HFFc6 (cell line): ENCODE data around the gene SALL4. TPM values are rescaled to one million over a fixed set of nuclear protein-coding genes. Genes with fewer than 3 reads are reported as not detected.
A peak's percentile ranks its signal among the peaks of the same experiment; 100 is the strongest.

Experiments used
- DNase-seq: peaks from one replicate; pipeline ENCODE4 v3.0.0-alpha.2; 2018
- H3K27ac Mint-ChIP-seq: 2 replicates; pipeline ENCODE4 v1.8.0; 2020; ENCODE audit warnings: mild to moderate bottlenecking, mixed read lengths
- H3K27me3 Mint-ChIP-seq: 2 replicates; pipeline ENCODE4 v1.8.0; 2021; ENCODE audit warnings: mild to moderate bottlenecking, moderate library complexity, mixed read lengths; ENCODE audit not compliant: insufficient read depth
- H3K36me3 Mint-ChIP-seq: 2 replicates; pipeline ENCODE4 v1.8.0; 2021; ENCODE audit warnings: low read depth, mixed read lengths
- H3K4me1 Mint-ChIP-seq: 2 replicates; pipeline ENCODE4 v1.8.0; 2020; ENCODE audit warnings: low read depth, mixed read lengths
- H3K4me3 Mint-ChIP-seq: 2 replicates; pipeline ENCODE4 v1.8.0; 2020; ENCODE audit warnings: mild to moderate bottlenecking, moderate library complexity, mixed read lengths
- H3K9me3 Mint-ChIP-seq: 2 replicates; pipeline ENCODE4 v1.8.0; 2020; ENCODE audit warnings: mild to moderate bottlenecking, mixed read lengths
- total RNA-seq, 6 experiments: library from RNA; stranded (reverse); fragmentation: NEBNext Ultra II Directional; extraction: Animal tissue kit (Norgen Biotek cat#: 25700); gene quantifications; 2 replicates in 1 of 6; 3 replicates in 5 of 6; pipeline ENCODE4 v1.2.3, GENCODE V29; 2021
- TF ChIP-seq, protein P1 (sequence below): fragments of 200-600 bp; sonication (generic); IDR thresholded peaks from 2 replicates; pipeline ENCODE4 v1.5.0; 2021; ENCODE audit warnings: antibody characterized with exemption, mild to moderate bottlenecking

The SALL4 gene
- total RNA-seq, 6 experiments from 2014 or later = 0.29 to 0.81 (median 0.36) TPM

DNA sequence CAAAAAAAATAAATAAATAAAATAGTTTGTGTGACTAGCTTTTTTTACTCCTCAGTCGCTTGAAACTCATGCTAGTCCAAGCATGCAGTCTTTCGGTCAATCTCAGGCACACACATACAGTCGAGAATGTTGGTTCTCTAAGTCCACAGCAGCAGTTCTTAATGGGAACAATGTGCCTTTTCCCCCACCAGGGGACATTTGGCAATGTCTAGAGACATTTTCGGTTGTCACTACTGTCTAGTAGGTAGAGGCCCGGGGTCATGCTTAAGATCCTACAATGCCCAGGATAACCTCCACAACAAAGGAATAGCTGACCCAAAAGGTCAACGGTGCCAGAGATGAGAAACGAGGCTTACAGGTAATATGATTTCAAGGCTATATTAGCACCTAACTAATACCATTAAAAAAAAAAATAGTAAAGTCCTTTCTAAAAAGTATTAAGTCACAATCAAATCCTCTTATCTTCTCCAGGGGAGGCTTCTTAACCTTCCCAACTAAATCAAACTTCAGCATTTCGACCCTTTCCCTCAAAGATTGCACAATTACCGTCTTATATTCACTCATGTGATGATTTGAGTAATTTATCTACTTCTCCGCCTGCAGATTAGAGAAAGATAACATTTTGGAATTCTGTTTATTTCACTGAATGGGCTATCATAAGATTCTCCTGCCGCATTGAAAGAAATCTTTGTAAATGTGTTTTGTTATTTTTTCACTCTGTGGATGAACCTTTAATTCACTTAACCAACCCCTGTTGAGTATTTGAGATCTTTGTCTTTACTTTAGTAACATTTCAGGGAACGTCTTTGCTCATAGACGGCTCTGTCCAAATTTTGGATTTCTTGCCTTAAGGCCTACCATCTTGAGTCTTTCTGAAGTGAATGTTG is 8.1 kb upstream of the SALL4 start:
- Mint-ChIP-seq H3K27me3 (no peaks in the 10 kb centered on the region; the same call in none of the 2 replicates), H3K4me3 (no peak overlapping the region), H3K36me3 (no peaks in the 10 kb centered on the region), H3K9me3 (no peaks in the 10 kb centered on the region), H3K4me1 (peaks cover 16% of the 10 kb centered on the region), H3K27ac (no peak overlapping the region)
- TF ChIP-seq, protein P1, sequence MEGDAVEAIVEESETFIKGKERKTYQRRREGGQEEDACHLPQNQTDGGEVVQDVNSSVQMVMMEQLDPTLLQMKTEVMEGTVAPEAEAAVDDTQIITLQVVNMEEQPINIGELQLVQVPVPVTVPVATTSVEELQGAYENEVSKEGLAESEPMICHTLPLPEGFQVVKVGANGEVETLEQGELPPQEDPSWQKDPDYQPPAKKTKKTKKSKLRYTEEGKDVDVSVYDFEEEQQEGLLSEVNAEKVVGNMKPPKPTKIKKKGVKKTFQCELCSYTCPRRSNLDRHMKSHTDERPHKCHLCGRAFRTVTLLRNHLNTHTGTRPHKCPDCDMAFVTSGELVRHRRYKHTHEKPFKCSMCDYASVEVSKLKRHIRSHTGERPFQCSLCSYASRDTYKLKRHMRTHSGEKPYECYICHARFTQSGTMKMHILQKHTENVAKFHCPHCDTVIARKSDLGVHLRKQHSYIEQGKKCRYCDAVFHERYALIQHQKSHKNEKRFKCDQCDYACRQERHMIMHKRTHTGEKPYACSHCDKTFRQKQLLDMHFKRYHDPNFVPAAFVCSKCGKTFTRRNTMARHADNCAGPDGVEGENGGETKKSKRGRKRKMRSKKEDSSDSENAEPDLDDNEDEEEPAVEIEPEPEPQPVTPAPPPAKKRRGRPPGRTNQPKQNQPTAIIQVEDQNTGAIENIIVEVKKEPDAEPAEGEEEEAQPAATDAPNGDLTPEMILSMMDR = peak; percentile 33; the same call in 1 of the 2 replicates
- DNase-seq = no peak

DNA sequence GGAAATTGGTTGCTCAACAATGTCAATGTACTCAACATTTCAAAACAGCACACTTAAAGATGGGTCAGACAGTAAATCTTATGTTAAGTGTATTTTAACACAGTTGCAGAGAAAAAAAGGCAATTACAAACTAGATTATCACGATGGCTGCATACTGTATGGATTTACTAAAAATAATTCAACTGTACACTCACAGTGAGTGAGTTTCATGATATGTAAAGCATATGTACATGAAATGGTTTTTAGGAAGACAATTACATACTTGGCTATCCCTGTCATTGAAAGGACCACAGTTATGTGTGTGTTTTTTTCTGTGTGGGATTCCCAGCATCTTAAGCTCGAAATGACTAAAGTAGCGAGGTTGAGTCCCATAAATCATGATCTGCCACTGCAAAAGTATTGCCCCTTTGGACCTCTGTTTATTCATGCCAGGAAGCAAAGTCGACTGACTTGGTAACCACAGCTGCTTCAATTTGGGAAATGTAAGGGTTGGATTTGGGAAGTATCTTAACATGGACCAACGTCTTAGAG is 5.5 kb upstream of the SALL4 start:
- H3K36me3 Mint-ChIP-seq = no peaks in the 10 kb centered on the region
- peaks cover 27% of the 10 kb centered on the region for H3K4me1 Mint-ChIP-seq
- H3K4me3 Mint-ChIP-seq = no peak overlapping the region
- no peak overlapping the region for H3K27ac Mint-ChIP-seq
- DNase-seq = no peak
- H3K9me3 Mint-ChIP-seq = no peaks in the 10 kb centered on the region
- H3K27me3 Mint-ChIP-seq = no peaks in the 10 kb centered on the region; the same call in 1 of the 2 replicates
- TF ChIP-seq, protein P1 = no peak

DNA sequence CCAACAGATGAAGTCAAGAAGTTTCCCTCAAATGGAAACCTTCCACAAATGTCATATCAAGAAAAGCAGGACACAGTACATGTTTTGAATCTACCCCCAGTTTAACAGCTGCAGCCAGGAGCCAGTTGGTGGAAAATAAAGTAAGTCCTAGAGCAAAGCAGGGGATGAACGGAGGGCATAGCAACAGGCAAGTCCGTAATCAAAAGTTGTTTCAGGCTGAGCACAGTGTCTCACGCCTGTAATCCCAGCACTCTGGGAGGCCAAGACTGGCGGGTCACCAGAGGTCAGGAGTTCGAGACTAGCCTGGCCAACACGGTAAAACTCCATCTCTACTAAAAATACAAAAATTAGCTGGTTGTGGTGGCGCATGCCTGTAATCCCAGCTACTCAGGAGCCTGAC is 2.4 kb upstream of the SALL4 start:
- Mint-ChIP-seq H3K36me3 (no peaks in the 10 kb centered on the region), H3K27ac (no peak overlapping the region), H3K4me1 (peaks cover 33% of the 10 kb centered on the region), H3K9me3 (no peaks in the 10 kb centered on the region), H3K4me3 (no peak overlapping the region), H3K27me3 (peaks cover 10% of the 10 kb centered on the region)
- TF ChIP-seq, protein P1 = no peak
- DNase-seq = no peak

DNA sequence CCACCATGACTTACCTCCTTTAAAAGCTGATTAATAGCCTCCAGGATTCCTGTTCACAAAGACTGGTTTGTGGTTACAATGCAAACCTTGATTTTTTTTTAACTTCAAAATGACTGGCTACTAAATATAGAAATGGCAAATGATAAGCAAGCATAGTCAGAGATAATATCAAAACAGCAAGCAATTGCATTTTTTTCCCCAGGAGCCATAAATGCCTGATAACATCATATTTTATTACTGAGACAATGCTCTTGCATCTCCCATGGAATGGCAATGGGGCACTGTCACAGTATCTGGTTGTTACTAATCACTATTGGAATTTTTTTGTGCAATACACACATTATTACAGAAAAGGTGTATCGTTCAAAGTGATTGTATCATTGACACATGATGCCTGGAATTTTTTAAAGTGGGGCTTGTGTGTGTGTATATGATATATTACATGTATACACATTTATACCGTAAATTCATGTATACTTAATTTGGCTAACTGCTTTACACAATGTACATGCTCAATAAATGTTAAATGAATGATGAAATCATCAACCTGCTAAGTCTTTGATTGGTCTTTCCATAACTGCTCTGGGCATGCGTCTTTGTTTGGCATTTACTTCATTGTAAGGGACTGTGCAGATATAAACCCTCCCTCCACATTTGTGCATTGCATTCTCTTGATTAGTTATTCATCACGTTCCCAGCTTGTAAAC is 980 bp upstream of the SALL4 start:
- Mint-ChIP-seq H3K27me3 (peaks cover 11% of the 10 kb centered on the region), H3K36me3 (no peaks in the 10 kb centered on the region), H3K4me1 (peaks cover 33% of the 10 kb centered on the region), H3K27ac (no peak overlapping the region; the same call in 1 of the 2 replicates), H3K4me3 (peak overlapping the region; percentile 33; the same call in 1 of the 2 replicates), H3K9me3 (no peaks in the 10 kb centered on the region)
- TF ChIP-seq, protein P1 = no peak
- peak; percentile 60 for DNase-seq

DNA sequence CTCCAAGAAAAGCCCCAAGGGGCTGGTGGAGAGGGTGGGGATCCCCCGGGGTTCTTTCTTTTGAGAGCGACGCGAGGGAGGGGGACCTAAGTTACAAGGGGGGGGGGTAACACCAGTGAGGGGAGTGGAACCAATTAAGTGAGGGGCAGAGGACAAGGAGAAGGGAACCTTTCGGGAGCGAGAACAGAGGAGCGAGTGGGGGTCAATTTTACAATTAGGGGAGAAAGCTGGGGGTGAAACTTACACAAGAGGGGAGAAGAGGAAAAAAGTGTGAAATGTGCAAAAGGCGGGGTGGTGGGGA is 548 bp downstream of the SALL4 start:
- DNase-seq = no peak
- TF ChIP-seq, protein P1 = no peak
- H3K9me3 Mint-ChIP-seq = no peaks in the 10 kb centered on the region
- H3K4me1 Mint-ChIP-seq = peaks cover 41% of the 10 kb centered on the region
- H3K27me3 Mint-ChIP-seq = peaks cover 11% of the 10 kb centered on the region
- H3K4me3 Mint-ChIP-seq = no peak overlapping the region
- H3K36me3 Mint-ChIP-seq = no peaks in the 10 kb centered on the region
- H3K27ac Mint-ChIP-seq = no peak overlapping the region
